Spleen (tissue), 7 donors: ENCODE data around the gene AJAP1.

Experiments used
- POLR2A ChIP-seq, 3 donors: fragments of 450-650 bp; IDR thresholded peaks; one replicate each; pipeline ENCODE4 v1.5.1; 2017; ENCODE audit warnings: antibody characterized with exemption in 3 of 3, mild to moderate bottlenecking in 1 of 3
- TF ChIP-seq, protein P1 (sequence below), 11 experiments: fragments of 200-600 bp in 7 of 11; fragments of 450-650 bp in 4 of 11; sonication (generic) in 4 of 11; IDR thresholded peaks in 8 of 11; conservative IDR thresholded peaks in 3 of 11; 1 replicate in 7 of 11; 2 replicates in 4 of 11; pipeline versions ENCODE4 v1.4.0 to v1.8.0; 2016 to 2021; ENCODE audit warnings: antibody characterized with exemption in 11 of 11, inconsistent platforms in 4 of 11, mild to moderate bottlenecking in 1 of 11
- donor health status: DM: no; HTN: no; CAD: no; lungs with moderate emphysema.
- donor health status: DM: no; HTN: no; CAD: no.
- donor health status: DM: no; HTN: no; CAD: no.

DNA sequence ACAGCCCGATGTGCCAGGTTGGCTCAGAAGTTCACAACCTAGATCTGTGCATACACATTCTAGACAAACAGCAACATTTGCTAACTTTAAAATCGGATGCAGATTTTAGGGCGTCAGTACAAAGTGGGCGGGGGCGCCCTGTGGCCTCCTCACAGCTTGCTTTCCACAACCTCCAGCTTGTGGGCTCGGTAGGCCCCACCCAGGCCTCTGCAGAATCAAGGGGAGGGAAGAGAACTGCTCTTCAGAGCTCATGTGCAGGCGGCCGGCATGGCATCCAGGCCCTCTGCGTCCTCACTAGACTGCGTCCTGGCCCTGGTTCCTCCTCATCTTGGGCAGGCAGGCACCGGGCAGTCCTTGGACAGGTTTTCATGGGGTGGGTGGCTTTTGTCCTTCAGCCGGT is 59.3 kb downstream of the AJAP1 start:
- TF ChIP-seq, protein P1, sequence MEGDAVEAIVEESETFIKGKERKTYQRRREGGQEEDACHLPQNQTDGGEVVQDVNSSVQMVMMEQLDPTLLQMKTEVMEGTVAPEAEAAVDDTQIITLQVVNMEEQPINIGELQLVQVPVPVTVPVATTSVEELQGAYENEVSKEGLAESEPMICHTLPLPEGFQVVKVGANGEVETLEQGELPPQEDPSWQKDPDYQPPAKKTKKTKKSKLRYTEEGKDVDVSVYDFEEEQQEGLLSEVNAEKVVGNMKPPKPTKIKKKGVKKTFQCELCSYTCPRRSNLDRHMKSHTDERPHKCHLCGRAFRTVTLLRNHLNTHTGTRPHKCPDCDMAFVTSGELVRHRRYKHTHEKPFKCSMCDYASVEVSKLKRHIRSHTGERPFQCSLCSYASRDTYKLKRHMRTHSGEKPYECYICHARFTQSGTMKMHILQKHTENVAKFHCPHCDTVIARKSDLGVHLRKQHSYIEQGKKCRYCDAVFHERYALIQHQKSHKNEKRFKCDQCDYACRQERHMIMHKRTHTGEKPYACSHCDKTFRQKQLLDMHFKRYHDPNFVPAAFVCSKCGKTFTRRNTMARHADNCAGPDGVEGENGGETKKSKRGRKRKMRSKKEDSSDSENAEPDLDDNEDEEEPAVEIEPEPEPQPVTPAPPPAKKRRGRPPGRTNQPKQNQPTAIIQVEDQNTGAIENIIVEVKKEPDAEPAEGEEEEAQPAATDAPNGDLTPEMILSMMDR (IDR thresholded peaks at IDR 0.05 in 8 of 11, conservative IDR thresholded peaks at IDR 0.05 in 3 of 11), result no peak
- no peak for TF ChIP-seq POLR2A (IDR thresholded peaks at IDR 0.05)
